ENCODE results near the gene CUBN. TPM values are rescaled to one million over a fixed set of nuclear protein-coding genes. Genes with fewer than 3 reads are reported as not detected.

The CUBN gene
- polyA plus RNA-seq, 5 donors = 2.1 to 6.2 (median 3.4) TPM

- no peak for DNase-seq
Observed at GRCh38 chr10:16952610-16953009, 177.0 kb downstream of the CUBN start.

DNA sequence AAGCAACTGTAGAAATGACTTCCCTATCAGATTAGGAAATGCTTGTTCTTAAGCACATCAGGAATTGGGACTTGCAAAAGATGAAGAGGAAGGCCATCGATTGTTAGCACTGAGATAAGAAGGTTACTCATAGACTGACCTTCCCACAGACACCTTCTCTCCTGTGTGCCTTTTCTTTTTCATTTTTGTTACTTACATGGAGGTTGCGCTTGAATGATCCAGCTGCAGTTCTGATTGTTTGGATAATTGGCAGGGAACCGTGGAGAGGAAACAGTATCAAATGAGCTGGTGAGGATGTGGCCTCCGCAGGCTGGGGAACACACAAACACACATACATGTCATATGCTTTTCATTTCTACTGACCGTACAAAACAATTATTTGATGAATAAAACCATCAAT lies 177.5 kb downstream of the CUBN start:
- no peak for DNase-seq

GRCh38 chr10:16950656-16951601 lies 178.7 kb downstream of the CUBN start:
- DNase-seq = peak in 1 of 2 donors; percentile 64

GRCh38 chr10:16949816-16950215 lies 179.8 kb downstream of the CUBN start:
- no peak for DNase-seq

DNA sequence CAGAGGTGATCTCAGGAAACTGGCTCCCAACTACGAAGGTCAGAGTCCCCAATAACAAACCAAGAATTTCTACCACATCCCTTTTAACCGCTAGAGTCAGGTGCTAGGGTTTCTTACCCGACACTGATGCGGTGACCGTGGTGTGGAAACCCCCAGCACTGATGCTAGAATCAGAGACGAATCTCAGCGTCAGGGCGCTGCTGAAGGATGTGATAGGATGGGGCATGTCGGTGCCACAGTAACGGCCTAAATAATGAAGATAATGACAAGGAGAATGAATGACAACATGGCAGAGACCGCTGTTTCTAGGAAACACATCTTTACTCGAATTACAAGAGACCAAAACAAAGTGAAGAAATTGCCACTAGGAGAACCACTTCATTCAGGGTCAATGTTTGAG lies 181.2 kb downstream of the CUBN start:
- no peak for DNase-seq

DNA sequence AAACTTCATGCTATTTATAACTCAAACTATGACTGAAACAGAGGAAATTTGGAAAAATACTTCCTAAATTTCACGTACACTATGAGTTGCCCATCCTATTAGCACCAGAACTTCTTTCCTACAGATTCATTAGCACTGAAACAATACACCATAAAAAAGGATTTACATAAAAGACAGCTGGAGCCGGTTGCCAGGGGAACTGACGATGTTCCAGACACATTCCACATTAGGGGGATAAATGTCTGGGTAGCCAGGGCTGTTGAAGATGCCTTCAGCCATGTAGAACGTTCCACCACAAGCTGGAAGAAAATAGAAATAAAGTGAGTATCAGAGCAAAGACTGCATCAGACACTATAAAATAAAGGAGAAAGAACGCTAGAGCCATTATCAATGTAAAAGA lies 182.5 kb downstream of the CUBN start:
- DNase-seq = no peak

GRCh38 chr10:16945593-16945992 lies 184.0 kb downstream of the CUBN start:
- DNase-seq = no peak

DNA sequence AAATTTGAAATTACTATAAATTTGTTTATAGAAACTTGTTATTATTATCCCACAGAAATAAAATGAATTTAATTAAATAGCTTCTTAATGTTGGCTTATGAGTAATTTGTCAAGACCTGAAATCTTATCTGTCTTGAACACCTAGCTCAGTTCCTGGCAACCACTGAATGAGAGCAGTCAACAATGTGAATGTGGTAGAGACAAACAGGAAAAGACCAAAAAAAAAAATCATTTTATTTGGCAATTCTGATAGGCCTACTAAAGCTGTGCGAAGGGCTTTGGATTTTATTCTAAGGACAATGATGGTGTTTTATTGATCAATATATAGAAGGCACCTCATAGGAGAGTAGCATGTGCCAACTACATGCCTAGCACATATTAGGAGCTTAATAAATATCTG lies 184.6 kb downstream of the CUBN start:
- no peak for DNase-seq

DNA sequence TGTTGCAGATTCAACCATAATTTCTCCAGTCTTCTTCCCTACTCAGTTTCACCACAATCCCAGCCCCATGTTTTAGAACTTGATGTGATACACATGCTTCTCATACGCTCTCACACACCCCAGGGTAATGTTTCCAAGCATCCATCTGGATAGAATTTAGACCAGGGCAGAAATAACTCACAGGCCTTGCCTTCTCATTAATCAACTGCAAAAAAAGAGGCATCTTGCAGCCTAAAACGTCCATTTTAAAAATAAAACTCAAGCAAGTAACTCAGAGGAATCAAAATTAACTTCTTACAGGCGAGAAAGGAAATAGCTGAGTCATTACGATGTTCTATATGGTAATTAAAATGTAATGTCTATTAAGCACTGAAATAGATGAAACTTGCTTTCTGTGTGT lies 185.2 kb downstream of the CUBN start:
- DNase-seq = no peak

GRCh38 chr10:16943295-16944285 lies 186.0 kb downstream of the CUBN start:
- DNase-seq = no peak

DNA sequence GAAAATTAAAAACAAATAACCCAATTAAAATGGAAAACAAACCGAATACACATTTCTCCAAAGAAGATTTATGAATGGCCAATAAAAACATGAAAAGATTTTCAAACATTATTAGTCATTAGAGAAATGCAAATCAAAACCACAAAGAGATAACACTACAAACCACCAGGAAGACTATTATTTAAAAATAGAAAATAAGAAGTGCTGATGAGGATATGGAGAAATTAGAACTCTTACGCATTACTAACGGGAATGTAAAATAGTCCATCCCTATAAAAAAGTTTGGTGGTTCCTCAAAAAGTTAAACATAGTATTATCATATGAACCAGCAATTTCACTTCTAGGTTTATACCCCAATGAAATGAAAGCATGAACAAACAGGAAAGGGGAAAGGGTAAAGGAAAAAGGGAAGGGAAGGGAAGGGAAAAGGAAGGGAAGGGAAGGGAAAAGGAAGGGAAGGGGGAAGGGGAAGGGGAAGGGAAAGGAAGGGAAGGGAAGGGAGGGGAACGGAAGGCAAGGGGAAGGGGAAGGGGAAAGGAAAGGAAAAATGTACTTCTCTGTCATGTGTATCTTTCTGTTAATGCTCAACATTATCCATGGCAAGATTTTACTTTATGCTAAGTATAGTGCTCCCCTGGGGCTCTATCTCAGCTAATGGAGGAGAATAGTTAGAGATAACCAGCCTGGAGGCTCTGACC lies 187.1 kb downstream of the CUBN start:
- no peak for DNase-seq

DNA sequence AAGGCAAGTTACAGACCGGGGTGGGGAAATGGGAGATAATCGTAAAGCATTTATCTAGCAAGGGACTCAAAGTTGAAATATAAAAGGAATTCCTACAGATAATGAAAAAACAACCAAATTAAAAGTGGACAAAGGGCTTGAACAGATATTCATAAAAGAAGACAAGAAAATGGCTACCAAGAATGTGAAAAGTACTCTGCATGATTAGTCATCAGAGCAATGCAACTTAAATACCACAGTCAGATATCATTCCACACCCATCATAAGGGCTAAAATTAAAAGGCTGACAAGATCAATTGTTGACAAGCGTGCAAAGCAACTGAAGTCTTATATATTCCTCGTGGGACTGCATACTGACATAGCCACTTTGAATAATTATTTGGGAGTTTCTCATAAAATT lies 187.7 kb downstream of the CUBN start:
- no peak for DNase-seq

DNA sequence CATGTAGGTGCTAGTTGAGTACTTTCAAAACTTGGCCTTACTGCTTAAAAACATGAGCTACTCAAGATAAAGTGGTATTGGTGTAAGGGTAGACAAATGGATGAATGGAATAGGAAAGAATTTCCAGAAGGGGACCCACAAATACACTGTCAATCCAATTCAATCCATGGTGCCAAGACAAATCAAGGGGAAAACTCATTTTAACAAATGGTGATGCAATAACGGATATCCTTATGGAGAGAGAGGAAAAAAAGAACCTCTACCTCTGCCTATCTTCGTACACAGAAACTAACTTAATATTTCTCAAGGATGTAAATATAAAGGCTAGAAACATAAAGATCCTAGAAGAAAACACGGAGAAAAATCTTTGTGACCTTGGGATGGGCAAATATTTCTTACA lies 188.5 kb downstream of the CUBN start:
- no peak for DNase-seq

DNA sequence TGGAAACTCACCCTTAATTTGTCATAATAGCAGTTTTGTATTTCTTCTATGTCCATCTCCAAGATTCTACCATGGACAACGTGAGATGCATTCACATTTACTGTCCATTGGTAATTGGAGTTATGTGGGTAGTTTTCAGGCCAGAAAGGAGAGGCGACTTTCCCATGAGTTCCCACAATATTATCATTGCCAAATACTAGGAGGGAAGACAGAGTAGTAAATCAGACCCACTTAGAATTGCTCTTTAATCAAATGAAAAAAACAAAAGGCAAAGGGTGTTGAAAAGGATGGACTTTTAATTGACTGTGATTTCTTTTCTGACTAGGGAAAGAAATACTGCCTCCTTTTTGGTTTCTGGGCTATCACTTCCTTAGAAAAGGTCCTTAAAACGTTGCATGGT lies 190.7 kb downstream of the CUBN start:
- no peak for DNase-seq

GRCh38 chr10:16934461-16934860 lies 195.2 kb downstream of the CUBN start:
- DNase-seq = no peak

GRCh38 chr10:16933783-16934182 lies 195.8 kb downstream of the CUBN start:
- peak in 1 of 2 donors; percentile 47 for DNase-seq

- DNase-seq = no peak
Observed at GRCh38 chr10:16931930-16932329, 197.7 kb downstream of the CUBN start.

DNA sequence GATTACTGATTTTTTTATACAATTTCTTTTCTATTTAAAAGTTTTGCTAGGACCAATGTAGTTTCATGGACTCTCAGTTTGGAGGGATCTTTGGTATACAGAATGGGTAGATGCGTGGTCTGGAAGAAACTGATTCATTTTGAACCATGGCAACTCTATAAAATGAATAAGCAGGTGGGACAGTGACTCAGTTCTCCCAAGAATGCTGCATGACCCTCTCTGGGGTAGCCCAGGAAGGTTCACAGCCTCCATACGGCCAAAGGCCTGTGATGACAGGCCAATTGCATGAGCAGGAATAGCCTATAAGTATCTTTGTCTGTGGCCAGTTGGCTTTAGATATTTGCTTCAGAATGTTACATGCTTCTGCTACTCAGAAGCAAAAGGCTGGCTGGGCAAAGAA lies 199.1 kb downstream of the CUBN start:
- DNase-seq = no peak

DNA sequence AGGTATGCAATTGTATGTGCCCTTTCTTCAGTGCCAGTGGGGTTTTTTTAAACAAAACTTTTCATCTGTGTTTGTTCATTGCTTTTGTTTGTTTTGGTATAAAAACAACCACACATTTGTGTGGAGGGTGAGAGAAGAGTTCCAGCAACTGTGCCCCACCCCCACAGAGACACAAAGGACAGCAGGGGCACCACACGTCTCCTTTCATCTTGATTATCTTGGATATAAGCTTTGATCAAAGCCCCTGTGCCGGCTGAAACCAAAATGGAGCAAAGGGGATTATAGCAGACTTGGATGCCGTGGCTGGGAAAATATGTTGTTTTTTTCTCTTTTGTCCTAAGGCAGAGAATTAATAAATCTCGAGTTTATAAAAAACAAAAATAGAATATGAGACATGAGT lies 200.5 kb downstream of the CUBN start:
- no peak for DNase-seq

DNA sequence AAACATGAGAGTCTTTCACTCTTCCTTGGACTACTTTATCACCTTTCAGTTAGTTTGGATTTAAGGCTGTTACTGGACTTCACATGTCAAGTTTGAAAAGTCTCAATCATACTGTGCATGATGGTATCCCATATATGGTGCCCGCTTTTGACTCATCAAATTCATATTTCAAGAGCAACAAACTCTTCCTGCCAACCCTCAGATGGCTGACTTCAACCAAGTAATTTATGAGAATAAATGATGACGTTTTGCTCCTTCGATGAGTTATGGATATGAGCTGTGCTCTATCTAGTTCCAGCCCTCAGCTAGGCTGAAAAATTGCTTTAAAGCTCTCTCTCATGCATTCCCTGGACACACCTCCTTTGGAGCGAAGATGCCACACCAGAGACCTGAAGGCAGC lies 202.1 kb downstream of the CUBN start:
- no peak for DNase-seq

GRCh38 chr10:16923726-16924125 lies 205.9 kb downstream of the CUBN start:
- no peak for DNase-seq

DNA sequence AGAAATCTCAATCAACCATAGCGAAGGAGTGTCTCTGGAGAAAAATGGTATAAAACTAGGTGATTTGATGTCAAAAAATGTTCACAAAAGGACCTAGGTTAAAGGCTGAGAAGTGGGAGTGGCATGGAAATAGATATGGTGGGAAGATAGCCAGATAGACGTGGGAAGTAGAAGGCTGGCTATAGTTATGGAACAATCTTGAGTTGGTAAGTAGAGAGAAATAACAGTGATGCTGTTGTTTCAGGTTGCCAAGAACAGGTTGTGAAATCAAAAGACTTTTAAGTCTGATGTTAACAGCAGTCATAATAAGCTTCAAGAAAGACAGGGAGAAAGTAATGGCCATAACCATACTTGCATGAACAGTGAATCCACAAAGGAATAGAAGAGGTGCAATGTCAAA lies 206.3 kb downstream of the CUBN start:
- no peak for DNase-seq

Data from right lung (tissue), 5 donors.